HG03159 (cell line): Measurements from ENCODE around the gene GAK.

Source experiments
- ATAC-seq: cut with Tn5 transposase; IDR thresholded peaks from one replicate; pipeline ENCODE4 v1.9.1; 2021; ENCODE audit warnings: mild to moderate bottlenecking, moderate library complexity; ENCODE audit not compliant: unreplicated experiment

Gene GAK

DNA sequence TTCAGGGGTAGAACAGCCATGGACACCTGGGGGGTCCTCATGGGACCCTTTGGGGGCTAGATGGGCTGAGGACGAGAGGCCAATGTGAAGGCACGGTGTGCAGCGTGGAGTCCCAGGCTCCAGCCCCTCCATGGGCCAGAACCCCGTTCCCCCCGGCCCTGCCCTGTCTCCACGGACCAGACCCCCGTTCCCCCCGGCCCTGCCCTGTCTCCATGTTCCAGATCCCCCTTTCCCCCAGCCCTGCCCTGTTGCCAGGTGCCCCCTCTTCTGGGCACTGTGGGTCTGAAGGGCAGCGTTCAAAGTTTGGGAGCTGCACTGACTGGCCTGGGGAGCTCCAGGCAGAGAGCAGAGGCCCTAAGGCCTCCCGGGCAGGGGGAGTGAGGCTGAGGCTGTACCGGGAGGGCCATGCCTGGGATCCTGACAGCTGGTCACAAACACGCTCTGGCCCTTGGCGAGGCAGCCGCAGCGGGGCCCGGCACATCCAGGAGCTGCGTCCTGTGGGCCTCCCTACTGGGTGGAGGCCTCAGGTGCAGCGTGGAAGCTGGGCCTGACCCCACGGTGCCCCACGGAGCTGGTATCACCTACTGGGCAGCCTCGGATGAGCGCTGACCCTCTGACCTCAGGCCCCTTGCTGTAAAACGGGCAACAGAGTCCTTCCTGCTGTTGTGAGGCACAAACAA lies 32.4 kb upstream of the GAK start:
- ATAC-seq, result no peak

DNA sequence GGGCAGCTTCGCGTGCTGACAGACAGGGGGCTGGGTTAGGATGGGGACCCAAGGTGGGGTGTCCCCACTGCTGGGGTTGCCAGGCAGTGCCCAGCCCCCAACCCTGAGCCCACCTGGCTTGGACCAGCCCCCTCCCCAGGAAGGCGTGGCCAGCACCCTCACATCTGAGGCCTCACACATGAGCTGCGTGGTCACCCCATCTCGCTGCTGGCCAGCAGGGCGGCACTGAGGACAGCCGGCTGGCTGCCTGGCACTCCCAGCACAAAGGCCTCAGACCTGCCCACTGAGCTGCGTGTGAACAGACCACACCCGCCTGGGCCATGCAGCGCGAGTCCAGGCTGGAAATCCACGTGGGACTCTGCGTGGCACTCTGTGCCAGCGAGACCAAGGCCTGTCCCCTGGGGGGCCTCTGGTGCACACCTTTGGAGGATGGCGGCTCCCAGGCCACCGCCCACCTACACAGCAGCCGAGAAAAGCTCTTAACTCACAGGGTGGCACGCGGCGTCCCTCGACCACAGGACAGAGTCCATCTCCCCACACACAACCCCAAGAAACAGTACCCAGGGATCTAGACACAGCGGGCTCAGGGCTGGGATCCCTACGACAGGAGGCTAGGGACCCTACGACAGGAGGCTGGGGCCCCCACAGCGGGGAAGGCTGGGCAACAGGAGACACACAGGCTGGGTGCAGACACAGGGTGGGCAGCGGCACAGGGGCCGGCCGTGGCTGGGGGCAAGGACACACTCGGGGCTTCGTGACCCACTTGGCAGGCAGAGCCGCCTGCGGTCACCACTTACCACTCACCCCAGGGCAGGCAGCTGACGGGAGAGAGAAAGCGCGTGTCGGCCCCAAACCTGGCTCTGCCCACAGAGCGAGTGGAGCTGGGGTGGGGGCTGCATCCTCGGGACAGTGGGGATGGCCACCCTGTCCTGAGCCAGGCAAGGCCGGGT lies 31.4 kb upstream of the GAK start:
- ATAC-seq, result no peak

DNA sequence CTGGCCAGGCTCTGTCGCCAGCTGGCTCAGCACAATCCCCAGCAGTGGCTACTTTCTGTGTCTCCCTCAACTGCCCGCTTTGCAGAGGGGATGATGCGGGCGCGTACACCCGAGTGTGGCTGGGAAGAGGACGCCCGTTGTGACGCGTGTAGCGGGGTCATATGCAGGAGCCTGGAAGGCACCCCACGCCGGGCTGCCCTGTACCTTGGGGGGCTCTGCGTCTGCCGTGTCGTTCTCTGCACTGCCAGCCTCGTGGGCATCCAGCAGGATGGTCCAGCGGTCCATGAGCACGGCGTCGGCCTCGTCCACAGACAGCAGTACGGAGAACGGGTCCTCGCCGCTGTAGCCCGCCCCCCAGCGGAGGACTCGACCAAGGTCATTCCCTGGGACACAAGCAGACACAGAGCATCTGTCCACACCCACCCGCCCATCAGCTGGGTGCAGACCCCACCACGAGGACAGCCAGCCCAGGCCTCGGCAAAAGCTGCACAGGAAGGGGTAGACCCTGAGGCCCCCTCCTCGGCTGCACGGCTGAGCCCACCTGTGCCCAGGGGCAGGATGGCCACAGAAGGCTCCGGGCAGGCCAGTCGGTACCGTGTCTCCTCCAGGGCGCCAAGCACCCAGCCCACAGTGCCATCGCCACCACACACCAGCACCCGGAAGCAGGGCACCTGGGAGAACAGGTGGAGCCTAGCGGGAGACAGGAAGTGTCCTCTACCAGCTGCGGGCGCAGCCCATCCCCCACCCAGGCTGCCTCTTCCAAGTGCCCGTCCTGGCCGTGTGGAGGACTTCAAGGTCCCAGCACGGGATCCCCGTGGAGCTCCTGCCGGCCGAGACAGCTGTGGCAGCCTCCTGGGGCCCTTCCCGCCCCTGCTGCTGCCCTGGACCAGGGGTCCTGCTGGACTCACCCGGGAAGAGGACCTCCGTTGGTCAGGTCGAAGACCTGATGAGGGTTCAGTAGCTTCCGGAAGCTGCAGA lies 30.4 kb upstream of the GAK start:
- ATAC-seq, result no peak

DNA sequence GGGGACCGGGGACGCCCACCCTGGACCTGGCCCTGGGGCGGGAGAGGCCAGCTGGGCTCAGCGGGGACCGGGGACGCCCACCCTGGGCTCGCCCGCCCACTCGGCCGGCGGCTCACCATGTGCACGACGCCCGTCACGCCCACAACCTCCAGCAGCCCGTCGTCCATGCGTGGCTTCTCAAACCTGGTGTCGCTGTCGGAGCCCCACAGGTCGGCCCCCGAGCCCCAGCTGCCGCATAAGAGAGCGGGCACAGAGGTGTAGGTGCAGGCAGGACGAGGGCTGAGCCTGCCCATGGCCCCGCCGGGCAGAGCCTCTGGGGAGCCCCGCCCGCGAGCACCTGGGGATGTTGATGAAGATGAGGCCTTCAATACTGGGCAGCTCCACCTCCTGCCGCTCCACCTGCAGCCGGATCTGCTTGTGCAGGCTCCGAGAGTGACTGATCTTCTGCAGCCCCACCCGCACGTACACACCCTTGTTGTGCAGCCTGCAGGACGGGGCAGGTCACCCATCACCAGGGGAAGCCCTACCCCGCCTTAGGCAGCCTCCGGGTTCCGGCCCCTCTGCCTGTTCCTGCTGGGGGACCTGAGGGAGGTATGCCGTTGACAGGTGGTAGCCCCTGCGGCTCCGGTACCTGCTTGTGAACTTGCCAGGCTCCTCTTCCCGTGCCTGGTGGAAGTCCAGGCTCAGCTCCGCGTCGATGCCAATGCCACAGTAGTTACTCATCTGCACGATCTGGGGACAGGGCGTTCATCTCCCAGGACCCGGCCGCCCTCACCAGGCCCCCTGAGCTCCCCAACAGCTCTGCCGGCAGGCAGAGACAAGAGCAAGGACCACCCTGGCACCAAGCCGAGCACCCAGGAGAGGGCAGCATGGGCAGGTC lies 29.5 kb upstream of the GAK start:
- no peak for ATAC-seq

DNA sequence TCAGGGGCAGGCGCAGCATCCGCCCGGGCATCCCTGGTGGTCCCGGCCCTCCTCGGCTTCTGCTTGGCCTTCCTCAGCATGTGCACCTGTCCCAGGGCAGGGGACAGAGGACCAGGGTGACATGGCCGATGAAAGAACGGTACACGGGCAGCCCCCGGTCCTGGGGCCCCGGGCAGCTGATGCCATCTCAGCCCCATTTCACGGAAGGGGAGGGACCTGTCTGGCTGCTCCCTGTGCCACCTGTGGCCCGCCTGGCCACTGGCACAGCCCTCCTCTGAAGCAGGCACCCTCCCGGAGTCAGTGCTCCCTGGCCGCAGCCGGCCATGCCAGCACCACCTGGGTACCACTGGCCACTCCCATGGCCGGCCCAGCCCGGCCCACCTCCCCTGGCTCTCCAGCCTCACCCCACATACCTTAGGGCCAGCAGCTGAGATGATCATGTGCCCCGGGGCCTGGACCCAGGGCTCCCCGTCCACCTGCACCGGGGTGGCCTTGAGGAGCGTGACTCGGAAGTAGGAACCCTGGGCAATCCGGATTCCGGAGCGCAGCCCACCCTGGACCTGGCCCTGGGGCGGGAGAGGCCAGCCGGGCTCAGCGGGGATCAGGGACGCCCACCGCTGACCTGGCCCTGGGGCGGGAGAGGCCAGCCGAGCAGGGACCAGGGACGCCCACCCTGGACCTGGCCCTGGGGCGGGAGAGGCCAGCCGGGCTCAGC lies 28.7 kb upstream of the GAK start:
- no peak for ATAC-seq

DNA sequence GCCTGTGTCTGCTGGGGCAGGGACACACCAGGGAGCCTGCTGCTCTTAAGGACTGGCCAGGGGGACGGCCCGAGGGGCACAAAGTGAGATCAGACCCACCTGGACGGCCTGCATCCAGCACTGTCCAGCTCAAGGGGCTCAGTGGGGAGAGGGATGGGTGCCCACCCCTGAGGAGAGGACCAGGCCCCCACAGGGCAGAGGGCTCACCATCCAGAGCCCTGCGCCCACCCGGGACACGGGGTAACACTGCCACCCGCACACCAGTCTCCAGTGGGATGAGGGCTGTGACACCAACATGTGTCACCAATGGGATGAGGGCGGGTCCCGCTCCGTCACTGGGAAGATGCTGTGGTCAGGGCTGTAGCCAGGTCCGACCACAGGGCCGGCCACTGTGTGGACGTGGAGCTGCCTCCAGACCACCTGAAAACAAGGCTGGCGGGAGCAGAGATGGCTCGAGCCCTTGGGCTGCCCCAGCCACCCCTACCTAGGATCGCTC lies 28.1 kb upstream of the GAK start:
- ATAC-seq, result no peak

DNA sequence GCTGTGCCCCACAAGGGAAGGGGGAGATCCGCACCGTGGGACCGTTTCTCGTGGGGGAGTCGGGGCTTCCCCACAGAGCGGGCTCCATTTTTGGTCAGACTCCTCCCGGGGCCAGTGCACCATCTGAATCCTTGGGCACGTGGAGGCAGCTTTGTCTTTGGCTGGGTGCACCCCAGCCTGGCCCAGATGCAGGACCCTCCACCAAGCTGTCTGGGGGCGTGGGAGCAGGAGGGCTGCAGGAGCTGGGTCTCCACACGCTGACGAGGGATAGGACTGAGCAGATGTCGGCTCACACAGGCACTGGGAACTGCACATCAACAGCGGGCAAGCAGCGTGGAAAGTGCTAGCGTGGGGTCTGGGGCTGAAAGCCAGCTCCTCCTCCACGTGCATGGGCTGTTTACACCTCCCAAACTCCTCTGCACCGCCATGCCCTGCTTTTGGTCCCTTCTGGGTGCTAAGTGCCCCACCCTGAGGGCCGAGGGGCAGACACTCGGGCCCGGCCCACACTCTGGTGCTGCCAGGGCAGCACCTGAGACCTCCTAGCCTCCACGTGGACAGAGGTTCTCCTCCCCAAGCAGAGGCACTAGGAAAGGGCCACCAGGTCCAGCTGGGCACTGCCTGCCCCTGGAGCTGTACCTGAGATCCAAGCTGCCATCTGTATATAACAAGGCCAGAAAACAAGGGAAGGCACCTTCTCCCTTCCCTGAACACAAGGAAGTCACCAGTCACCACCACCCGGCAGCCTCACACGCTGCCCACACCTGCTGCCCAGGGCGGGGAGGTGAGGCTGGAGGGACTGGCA lies 27.4 kb upstream of the GAK start:
- no peak for ATAC-seq

DNA sequence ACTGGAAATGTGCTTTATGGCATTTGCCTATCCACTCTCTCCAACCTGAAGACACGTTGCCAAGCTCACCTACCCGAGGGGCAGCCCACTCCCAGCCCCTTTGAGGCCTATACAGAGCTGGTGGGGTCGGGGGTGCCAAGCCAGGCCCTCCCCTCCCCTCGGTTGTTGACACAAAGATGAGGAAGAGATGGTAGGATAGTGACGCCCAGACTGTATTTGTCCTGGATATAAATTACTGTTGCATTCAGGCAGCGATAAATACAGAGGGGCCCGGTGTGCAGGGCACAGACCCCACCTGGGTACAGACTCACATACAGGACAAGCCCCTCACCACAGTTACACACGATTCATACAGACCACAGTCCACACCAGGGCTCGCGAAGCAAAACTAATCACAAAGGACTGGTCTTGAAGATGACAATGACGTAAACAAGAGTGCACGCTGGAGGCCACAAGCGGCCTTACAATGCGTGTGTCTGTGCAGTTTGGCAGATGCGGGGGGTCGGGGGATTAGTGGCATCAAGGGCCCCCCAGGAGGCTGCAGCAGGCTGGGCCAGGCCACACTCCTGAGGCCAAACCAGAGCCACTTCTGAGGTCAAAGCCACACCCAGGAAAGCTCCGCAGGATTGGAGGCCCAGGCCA lies 26.7 kb upstream of the GAK start:
- no peak for ATAC-seq

DNA sequence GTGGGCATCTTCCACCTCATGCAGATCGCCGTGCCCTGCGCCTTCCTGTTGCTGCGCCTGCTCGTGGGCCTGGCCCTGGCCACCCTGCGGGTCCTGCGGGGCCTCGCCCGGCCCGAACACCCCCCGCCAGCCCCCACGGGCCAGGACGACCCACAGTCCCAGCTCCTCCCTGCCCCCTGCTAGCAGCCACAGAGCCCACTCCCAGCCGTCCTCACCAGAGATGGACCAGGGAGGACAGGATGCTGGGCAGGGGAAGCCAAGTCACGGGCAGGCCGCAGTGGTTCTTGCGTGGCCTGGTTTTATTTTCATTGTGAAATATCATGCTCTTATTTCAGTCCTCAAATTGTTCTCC lies 26.2 kb upstream of the GAK start:
- ATAC-seq, result no peak

DNA sequence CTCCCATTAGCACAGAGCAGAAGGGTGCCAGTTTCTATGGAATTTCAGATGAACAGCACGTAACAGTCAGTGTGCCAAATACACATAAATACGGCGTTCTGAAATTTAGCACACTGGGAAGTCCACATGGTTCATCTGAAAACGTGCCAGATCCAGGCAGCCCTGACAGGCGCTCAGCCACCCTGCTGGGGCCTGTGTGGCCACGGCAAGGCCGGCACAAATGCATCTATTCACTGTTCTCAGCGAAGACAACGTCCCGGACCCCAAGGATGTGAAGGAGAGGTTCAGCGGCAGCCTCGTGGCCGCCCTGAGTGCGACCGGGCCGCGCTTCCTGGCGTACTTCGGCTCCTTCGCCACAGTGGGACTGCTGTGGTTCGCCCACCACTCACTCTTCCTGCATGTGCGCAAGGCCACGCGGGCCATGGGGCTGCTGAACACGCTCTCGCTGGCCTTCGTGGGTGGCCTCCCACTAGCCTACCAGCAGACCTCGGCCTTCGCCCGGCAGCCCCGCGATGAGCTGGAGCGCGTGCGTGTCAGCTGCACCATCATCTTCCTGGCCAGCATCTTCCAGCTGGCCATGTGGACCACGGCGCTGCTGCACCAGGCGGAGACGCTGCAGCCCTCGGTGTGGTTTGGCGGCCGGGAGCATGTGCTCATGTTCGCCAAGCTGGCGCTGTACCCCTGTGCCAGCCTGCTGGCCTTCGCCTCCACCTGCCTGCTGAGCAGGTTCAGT lies 25.6 kb upstream of the GAK start:
- no peak for ATAC-seq

DNA sequence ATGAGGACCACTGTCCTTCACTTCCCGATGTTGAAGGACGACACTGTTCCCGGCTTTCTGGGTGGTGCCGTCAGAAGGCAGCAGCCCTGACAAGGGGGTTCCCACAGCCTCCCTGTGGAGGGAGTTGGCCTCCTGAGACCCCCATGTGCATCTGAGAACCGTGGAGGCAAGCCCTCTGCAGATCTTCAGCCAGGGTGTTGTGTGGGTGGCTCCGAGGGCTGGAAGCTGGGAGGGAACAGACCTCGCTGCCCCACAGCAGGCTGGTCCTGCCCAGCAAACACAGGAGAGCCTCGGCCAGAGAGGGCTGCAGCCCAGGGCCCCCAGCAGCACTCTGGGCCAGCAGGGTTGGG lies 25.1 kb upstream of the GAK start:
- ATAC-seq, result no peak

DNA sequence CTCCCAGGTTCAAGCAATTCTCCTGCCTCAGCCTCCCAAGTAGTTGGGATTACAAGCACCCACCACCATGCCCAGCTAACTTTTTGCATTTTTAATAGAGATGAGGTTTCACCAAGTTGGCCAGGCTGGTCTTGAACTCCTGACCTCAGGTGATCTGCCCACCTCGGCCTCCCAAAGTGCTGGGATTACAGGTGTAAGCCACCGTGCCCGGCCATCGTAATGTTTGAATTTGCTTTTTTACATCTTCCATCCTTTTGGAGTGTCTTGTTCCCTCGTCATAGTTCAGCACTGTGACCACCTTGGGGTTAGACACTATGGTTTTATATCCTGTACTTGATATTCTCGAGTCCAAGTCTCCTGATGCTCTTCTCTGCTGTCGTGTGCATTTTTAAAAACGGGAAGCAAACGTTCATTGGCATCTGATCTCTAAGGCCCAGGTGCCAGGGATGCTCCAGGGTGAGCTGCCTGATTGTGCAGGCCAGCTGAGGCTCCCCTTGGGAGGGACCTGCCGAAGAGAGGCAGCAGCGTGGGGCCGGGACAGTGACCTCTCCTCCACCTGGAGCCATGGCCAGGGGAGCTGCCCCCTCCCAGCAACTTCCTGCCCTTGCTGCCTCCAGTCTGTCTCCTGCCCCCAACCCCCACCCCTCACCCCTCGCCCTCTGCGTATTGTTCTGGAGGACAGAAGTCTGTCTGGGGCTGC lies 24.6 kb upstream of the GAK start:
- ATAC-seq, result no peak

DNA sequence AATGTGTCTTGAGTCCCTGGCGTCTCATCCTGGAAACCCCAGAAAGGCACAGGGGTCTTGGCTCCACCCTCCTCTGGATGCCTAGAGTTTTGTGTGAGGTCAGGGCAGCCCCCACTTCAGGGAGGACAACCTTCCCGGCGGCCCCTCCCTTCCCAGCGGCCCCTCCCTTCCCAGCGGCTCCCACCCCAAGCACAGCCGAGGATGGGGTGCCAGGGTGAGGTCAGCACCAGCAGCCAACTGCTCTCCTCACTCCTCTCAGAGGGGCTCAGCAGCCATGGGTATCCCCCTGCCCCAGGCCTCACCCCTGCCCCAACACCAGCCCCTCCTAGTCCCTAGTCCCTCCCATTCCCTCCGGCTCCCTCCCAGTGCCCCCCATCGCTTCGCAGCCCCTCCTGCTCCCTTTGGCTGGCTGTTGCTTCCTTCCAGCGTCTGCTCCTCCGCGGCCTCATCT lies 23.8 kb upstream of the GAK start:
- no peak for ATAC-seq

DNA sequence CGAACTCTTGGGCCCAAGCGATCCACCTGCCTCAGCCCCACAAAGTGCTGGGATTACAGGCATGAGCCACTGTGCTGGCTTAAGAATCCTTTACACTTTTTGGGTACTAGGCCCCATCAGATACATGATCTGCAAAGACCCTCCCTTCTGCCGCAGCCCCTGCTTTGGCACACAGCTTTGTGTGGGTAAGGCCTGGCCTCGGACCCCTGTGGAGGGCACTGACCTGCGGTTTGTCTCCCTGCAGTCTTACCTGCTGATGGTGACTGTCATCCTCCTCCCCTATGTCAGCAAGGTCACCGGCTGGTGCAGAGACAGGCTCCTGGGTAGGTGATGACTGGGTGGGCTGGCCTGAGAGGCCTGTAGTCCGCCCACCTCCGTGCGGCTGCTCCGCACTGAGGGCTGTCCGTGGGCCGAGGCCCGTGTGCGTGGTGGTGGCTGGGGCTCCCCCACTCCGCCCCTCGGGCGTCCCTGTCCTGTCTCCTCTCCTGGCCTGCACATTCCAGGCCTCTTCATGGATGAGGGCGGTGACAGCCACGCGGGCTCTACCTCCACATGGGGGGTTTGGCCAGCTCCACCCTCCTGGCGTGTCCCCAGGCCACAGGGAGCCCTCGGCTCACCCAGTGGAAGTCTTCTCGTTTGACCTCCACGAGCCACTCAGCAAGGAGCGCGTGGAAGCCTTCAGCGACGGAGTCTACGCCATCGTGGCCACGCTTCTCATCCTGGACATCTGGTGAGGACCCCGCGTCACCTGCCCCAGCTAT lies 23.2 kb upstream of the GAK start:
- ATAC-seq, result no peak

DNA sequence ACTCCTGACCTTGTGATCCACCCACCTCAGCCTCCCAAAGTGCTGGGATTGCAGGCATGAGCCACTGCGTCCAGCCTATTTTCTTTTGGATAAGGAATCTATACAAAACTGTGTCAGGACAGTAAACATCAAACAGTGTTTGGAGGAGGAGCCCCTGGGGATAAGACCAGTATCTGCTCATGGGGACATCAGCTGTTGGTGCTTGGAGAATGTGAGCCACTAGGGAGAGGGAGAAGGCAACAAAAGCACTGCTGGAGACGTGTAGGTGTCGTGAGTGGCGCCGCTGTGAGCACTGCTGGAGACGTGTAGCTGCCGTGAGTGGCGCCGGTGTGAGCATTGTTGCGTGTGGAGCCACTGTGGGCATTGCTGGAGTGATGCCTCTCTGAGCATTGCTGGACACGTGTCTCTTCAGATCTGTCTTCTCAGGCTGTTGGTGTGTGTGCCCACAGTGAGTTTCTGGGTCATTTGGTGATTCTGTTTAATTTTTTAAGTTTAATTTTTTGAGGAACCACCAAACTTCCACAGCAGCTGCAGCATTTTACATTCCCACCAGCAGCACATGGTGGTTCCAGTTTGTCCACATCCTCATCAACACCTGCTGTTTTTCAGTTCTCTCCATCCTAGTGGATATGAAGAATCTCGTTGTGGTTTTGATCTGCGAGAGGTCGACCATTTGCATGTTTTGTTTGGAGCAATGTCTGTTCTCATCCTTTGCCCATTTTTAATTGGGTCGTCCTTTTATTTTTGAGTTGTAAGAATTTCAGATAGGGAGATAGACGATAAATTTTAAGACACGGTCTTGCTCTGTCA lies 22.3 kb upstream of the GAK start:
- no peak for ATAC-seq
